NB4 (cell line): ENCODE results near the gene COX7A2L.
A peak's percentile ranks its signal among the peaks of the same experiment; 100 is the strongest.
"Not testable (repeated sequence)": the region's sequence is repeated elsewhere in the genome, so short reads cannot be mapped to it uniquely, and the experiment has no call there.

Experiments used
- DNase-seq: peaks from one replicate; pipeline ENCODE4 v3.0.0; 2010; ENCODE audit warnings: low read depth
- H3K4me3 ChIP-seq: one replicate; pipeline ENCODE4 v1.5.1; 2011; ENCODE audit warnings: mild to moderate bottlenecking, low read depth, low read length, moderate library complexity
- CTCF ChIP-seq: IDR thresholded peaks from one replicate; pipeline ENCODE4 v1.5.1; 2012; ENCODE audit warnings: low read depth, low read length
- MYC ChIP-seq: IDR thresholded peaks from 2 replicates; pipeline ENCODE4 v1.6.1; 2011; ENCODE audit warnings: low read depth, low read length
- POLR2A ChIP-seq: IDR thresholded peaks from 2 replicates; pipeline ENCODE4 v1.6.1; 2011; ENCODE audit warnings: mild to moderate bottlenecking; ENCODE audit not compliant: insufficient read length; ENCODE audit errors: extremely low read depth
- TF ChIP-seq, protein P1 (sequence below): IDR thresholded peaks from 2 replicates; pipeline ENCODE4 v1.6.1; 2011; ENCODE audit warnings: low read depth, low read length

The COX7A2L gene

DNA sequence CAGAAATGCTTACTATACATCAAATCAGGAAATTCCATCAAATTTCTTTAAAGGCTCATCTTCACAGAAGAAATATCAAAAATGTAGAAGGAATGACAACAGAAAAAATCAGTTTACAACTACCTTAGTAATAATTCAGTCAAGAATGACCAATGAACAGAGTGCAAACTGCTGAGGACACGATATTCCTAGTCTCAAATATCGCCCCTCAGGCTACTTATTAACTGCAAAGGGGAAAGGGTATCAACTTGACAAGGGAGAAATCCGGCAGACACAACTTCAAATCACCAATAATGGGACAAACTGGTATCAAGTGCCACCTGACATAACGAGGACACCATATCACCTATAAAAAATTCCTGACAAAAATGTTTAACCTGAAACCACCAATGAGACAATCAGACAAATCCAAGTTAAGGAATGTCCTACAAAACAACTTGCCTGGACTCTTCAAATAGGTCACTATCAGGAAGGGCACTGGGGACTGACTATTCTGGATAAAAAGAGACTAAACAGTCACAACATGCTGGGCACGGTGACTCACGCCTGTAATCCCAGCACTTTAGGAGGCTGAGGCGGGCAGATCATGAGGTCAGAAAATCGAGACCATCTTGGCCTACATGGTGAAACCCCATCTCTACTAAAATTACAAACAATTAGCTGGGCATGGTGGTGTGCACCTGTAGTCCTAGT, 12.8 kb downstream of the COX7A2L start:
- H3K4me3 ChIP-seq: no peak overlapping the region
- DNase-seq: no peak
- TF ChIP-seq POLR2A (no peak), CTCF (no peak), MYC (no peak)
- TF ChIP-seq, protein P1, sequence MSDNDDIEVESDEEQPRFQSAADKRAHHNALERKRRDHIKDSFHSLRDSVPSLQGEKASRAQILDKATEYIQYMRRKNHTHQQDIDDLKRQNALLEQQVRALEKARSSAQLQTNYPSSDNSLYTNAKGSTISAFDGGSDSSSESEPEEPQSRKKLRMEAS: no peak

- not testable (repeated sequence) for DNase-seq, H3K4me3 ChIP-seq
Observed at GRCh38 chr2:42347518-42347917, 13.5 kb downstream of the COX7A2L start.

DNA sequence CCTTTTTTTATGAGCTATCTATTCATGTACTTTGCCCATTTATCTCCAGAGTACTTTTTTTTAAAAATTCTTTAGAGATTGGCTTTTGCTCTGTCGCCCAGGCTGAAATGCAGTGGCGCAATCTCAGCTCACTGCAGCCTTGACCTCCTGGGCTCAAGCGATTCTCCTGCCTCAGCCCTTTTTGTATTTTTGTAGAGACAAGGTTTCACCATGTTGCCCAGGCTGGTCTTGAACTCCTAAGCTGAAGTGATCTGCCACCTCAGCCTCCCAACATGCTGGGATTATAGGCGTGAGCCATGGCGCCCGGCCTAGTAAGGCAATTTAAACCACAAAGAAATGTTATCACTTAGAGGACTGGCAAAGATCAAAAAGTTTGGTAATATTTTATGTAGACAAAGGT, 14.2 kb downstream of the COX7A2L start:
- H3K4me3 ChIP-seq, DNase-seq: not testable (repeated sequence)

GRCh38 chr2:42345986-42346385, 15.0 kb downstream of the COX7A2L start:
- DNase-seq: no peak
- no peak overlapping the region for H3K4me3 ChIP-seq
- TF ChIP-seq CTCF (no peak), POLR2A (no peak), MYC (no peak)
- TF ChIP-seq, protein P1: no peak

GRCh38 chr2:42342795-42343241, 18.2 kb downstream of the COX7A2L start:
- no peak for DNase-seq
- no peak overlapping the region for H3K4me3 ChIP-seq
- TF ChIP-seq POLR2A (no peak), MYC (no peak), CTCF (no peak)

- DNase-seq: peak; percentile 43
- no peak overlapping the region for H3K4me3 ChIP-seq
- TF ChIP-seq POLR2A: no peak
- no peak for TF ChIP-seq MYC
- TF ChIP-seq, protein P1: no peak
- TF ChIP-seq CTCF: no peak
Observed at GRCh38 chr2:42342061-42342794, 18.8 kb downstream of the COX7A2L start.

DNA sequence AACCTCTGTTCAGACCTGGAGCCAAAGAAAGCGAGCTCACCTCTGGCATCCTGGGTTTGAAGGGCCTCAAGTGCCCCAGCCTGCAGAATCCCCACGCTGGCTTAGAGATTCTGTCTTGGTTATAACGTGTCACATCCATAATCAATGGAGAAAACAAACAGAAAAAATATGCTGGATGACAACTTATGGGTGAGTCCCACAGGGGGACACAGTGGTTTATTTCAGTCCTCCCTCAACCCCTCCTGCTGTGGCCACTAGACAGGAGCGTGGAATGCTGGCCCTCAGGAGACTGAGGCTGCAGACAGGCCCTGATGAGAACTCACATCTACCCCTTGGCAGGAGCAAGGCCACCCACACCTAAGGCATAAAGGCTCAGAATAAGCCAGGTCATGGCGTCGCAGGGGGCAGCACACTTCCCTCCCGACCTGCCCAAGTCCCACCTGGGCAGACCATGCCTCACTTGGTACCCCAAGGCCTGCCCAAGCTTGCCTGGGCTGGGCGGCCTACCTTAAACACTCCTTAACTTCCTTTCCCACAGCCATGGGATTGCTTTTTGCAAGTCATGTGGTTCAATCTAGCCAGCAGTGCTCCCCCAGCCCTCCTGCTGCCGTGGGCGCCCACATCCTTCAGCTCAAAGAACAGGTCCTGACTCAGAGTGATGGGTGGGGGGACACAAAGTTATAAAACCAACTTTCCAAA, 19.9 kb downstream of the COX7A2L start:
- no peak overlapping the region for H3K4me3 ChIP-seq
- TF ChIP-seq MYC: no peak
- TF ChIP-seq POLR2A: no peak
- TF ChIP-seq CTCF: no peak
- TF ChIP-seq, protein P1: no peak
- no peak for DNase-seq
